HG02759 (cell line): ENCODE data around the gene NBPF20.
"Not testable (repeated sequence)": the region's sequence is repeated elsewhere in the genome, so short reads cannot be mapped to it uniquely, and the experiment has no call there.

ENCODE experiments used
- ATAC-seq: cut with Tn5 transposase; IDR thresholded peaks from one replicate; pipeline ENCODE4 v1.9.1; 2021; ENCODE audit warnings: mild to moderate bottlenecking, moderate library complexity; ENCODE audit not compliant: unreplicated experiment

The NBPF20 gene, protein sequence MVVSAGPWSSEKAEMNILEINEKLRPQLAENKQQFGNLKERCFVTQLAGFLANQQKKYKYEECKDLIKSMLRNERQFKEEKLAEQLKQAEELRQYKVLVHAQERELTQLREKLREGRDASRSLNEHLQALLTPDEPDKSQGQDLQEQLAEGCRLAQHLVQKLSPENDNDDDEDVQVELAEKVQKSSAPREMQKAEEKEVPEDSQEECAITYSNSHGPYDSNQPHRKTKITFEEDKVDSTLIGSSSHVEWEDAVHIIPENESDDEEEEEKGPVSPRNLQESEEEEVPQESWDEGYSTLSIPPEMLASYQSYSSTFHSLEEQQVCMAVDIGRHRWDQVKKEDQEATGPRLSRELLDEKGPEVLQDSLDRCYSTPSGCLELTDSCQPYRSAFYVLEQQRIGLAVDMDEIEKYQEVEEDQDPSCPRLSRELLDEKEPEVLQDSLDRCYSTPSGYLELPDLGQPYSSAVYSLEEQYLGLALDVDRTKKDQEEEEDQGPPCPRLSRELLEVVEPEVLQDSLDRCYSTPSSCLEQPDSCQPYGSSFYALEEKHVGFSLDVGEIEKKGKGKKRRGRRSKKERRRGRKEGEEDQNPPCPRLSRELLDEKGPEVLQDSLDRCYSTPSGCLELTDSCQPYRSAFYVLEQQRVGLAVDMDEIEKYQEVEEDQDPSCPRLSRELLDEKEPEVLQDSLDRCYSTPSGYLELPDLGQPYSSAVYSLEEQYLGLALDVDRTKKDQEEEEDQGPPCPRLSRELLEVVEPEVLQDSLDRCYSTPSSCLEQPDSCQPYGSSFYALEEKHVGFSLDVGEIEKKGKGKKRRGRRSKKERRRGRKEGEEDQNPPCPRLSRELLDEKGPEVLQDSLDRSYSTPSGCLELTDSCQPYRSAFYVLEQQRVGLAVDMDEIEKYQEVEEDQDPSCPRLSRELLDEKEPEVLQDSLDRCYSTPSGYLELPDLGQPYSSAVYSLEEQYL (N-terminal part only)

DNA sequence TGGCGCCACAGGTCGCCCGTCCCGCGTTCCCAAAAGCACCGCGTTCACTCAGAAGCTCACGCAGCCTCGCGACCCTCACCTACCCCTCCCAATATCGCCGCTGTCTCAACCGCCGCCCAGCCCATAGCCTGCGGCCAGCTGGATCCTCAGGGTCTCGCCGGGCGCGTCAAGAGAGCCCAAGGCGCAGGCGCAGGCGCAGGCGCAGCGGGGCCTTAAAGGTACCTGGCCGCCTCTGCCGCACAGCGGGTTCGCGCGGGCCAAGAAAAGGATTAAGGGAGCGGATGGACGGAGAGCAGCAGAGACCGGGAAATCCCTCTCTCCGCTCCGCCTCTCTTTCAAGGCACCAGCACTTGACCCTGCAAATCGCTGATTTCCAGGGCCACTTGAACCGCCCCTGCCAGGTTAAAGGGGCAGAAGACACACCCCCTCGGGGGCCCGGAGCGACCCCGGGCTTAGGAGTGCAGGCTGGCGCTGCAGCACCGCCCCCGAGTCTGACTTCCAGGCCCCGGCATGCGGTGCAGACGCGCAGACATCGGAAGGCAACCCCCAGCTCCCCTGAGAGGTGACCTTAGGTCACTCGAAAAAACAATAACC lies at the start of gene NBPF20:
Gene NBPF20 (minus strand): TSS at position 168 of the 594 bp plus-strand sequence. CDS start 20,331 bp downstream, outside the sequence.
- ATAC-seq: peak; percentile 99

DNA sequence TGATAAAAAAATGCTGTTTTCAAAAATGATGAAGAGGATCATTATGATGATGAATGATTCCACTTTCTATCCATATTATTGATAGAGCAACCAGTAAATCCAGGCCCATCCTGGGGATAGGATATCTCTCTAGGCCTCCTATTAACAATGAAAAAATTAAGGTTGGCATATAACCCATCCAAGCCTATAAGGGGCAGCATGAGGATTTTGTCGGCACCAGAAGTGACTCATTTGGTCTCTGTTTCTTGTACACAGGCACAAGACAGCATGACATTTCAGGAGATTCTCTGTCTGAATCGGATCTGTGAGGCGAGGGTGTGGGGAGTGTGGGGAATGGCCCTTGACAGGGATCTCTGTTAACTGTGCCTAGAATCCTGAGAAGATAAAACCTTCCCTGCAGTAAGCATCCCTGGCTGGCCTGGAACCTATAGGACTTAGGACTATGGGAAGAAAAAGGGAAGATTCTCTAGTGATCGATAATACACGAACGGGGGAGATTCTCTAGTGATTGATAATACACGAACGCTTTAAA lies 49.5 kb upstream of the NBPF20 start:
- not testable (repeated sequence) for ATAC-seq

DNA sequence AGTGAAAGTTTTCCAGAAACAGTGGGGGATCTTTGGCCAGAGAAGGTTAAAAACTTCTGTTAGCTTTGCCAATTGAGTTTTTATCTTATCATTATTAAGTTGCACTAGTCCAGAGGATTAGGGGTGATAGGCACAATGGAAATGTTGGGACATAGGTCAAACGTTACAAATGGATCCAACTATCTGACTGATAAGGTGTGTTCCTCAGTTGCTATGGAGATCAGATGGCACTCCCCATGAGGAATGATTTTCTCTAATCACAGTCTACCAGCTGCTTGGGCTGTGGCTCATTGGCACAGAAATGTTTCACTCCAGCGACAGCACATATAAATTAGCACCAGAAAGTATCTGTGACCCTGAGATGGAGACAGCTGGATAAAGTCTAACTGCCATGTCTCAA lies 47.3 kb upstream of the NBPF20 start:
- ATAC-seq: not testable (repeated sequence)

DNA sequence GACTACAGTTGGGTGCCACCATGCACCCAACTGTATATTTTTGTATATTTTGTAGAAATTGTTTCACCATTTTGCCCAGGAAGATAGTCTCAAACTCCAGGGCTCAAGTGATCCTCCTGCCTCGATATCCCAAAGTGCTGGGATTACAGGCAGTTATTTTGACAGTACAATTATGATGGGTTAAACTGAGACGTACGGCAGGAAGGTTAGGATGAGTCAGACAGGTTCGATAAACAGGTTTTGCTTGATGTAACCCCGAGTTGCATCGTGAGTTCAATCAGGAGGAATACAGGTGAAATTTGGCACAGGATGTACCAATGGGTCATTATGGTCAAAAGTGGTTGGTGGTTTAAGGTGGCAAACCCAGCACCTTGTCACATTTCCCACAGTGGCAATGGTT lies 46.0 kb upstream of the NBPF20 start:
- not testable (repeated sequence) for ATAC-seq

DNA sequence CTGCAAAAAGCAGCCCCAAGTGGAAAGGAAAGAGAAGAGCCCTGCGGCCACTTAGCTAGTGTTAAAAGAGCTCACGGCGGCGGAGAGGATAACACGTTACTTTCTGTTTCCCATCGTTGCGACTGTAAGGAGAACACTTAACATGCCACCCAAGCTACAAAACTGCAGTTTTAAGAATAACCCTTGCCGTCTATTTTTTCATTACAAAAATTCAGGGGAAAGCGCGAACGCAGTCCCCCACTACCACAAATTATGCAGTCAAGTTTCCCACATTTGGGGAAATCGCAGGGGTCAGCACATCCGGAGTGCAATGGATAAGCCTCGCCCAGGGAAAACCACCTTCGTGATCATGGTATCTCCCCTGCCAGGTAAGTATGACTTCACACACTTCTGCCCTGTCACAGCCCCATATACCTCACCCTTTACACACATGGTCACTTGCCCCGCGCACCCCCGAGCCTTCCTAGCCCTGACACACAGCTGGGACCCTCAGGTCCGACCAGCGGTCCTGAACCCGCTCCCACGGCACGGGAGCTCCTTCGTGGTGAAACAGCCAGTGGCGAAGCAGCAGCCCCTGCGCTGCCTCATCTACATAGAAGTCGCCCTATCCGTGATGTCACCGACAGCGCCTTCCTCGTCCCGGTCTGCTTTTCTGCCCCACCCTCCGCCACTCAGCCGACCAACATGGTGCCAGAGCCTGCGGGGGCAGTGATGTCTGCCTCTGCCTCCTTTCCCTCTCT lies 40.2 kb upstream of the NBPF20 start:
- ATAC-seq: peak; percentile 90

DNA sequence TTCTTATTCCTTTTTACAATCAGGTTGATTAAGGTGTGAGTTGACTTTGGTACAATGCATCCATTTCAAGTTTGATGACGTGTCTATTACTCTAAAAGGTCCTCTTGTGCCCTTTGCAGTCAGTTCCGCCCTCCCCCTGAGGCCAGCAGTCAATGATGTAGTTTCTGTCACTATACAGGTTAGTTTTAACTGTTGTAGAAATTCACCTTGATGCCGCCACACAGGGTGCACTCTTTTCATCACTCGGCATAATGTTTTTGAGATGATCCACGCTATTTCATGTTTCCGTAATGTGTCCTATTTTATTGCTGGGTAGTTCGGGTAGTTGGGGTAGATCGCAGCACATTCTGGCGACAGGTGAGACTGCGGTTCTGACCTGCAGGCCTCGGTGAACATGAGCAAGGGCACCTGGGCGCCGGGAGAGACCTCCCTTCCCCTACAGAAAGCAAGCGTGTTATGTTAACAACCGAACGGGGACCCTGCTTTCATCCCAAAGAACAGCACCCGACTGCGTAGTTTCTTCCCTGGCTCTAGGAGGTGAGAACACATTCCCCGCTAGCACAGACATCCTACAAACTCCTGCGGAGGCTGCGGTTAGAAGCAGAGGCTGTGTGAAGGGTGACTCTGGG lies 39.4 kb upstream of the NBPF20 start:
- ATAC-seq: not testable (repeated sequence)

DNA sequence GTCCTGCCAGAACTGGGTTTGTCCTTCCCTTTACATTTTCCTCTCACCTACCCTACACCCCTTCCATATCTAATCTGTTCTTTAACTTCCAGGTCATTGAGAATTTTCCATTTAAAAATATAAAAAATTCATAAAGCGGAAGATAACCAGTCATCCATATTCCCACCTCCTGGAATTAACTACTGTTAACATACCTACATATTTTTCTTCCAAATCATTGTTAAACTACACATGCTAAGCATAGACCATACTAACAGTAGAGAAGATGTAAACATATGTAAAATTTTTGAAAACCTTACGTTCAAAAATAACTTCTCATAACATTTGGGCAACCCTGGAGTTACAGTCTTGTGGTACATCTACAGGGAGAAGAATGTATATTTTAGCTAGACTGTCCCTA lies 38.6 kb upstream of the NBPF20 start:
- ATAC-seq: not testable (repeated sequence)

DNA sequence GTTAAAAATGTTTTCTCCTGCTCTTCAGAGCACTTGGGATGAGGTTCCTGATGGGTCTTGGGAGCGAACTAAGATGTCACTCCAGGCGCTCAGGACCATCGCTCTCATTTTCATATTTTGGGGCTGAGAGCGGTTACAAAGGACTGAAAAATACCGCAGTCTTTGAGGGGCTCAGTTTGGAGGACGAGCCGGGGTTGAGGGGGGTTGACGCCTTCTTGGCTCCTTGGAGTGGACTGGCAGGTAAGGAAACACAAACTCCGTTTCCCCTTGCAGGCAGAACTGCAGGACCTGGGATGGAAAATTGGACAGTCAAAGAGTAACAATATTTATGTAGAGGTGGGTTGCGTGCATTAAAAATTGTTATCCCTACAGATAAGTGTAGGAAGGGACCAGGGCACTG lies 35.3 kb upstream of the NBPF20 start:
- ATAC-seq: not testable (repeated sequence)

DNA sequence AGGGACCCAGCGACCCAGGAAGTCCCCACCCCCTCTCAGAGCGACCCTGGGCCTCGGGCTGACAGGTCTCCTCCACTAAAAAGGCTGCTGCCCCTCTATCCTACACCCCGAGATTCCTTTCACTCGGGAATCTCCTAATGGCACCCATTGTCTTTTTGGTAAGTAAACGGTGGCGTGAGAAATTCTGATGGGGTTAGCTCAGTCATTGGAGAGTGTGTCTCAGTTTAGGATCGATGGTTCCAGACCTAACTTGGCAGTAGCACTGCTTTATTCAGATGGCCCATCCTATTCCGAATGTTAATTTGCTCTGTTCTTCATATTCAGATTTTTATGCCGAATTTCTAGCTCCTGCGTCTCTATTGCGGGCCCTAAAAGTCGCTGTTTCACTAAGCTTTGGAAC lies 34.6 kb upstream of the NBPF20 start:
- not testable (repeated sequence) for ATAC-seq

DNA sequence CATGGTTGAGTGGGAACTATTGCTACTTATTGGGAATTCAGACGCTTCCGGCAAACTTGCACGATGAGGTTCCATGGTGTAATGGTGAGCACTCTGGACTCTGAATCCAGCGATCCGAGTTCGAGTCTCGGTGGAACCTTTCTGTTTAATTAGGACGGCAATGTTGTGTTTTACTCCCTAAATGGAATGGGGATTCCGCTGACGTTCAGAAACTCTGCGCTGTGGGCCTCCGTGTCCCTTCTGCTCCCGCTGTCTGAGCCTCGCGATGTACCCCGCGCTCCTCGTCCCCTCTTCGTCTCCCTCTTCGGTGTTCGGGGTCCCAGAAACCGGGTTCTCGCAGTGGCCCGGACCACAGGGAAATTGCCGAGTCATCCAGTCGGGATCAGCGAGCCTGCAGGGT lies 34.2 kb upstream of the NBPF20 start:
- ATAC-seq: not testable (repeated sequence)

DNA sequence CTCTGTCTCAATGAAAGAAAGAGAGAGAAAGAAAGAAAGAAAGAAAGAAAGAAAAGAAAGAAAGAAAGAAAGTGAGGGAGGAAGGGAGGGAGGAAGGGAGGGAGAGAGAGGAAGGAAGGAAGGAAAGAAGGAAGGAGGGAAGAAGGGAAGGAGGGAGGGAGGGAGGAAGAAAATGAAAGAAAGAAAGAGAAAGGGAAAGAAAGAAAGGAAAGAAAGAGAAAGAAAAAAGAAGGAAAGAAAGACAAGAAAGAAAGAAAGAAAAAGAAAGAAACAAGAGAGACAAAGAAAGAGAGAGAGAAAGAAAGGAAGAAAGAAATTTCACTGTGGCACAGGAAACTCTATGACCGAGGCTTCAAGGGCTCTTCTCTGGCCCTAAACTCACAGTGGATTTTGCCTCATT lies 33.7 kb upstream of the NBPF20 start:
- ATAC-seq: not testable (repeated sequence)

DNA sequence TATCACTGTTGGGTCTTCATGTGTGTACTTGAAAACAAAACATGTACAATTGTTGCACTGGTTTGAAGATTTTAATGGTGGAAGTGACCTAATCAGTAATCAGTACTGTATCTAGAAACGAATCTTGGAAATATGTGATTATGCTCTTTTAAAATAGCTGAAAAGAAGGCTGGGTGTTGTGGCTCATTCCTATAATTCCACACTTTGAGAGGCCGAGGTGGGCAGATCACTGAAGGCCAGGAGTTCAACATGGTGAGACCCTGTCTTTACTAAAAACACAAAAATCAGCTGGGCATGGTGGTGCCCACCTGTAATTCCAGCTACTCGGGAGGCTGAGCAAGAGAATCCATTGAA lies 29.4 kb upstream of the NBPF20 start:
- ATAC-seq: not testable (repeated sequence)

DNA sequence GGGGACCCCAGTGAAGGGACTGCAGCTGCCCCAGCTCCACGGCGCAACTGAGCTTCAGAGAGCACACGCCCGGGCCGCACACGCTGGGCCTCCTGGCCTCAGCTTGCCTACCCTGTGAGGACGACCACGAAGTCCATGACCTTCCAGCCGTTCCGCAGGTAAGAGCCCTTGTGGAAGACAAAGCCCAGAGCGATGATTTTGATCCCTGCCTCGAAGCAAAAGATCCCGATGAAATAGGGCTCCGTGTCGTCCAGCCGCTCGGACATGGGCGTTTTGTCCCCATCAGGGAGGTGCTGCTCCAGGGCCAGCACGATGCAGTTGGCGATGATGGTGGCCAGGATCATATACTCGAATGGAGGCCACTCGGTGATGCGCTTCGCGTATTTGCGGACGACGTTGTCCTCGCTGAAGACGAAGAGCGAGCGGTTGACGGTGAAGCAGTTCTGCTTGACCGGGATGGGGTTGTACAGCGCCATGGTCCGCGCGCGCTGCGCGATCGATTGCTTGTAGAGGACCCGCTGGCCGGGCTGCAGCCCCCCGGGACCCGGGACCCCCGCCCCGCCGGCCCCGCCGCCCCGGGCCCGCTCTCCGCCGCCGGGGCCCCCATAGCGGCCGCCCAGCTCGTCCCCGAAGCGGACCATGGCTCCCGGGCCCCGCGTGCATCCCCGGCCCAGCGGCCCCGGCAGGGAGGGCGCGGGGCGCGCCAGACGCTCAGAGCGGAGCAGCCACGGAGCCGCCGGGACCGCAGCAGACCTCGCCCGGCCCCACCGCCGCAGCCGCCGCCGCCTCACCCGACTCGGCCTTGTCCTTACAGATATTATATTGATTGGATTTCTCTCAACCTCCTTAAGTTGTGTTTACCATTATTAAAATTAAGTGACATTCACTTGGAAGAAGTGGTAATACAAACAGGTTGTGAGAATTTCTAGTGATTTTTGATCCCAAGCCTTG lies 28.7 kb upstream of the NBPF20 start:
- not testable (repeated sequence) for ATAC-seq

DNA sequence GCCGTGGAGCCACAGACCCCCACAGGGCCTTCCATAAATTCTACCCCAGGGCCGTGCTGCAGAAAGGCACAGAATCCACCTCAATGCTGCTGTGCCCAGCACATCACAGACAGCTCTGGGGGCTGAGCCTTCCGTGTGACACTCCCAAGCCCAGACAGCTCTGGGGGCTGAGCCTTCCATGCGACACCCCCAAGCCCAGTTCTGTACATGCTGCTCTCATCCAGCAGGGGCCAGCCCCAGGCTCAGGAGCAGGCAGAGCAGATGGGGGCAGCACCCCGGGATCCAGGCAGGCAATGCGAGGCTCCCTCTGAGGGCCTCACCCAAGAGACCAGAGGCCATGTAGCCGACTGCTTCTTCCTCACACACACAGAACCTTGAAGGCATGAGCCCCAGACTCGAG lies 27.1 kb upstream of the NBPF20 start:
- ATAC-seq: not testable (repeated sequence)

DNA sequence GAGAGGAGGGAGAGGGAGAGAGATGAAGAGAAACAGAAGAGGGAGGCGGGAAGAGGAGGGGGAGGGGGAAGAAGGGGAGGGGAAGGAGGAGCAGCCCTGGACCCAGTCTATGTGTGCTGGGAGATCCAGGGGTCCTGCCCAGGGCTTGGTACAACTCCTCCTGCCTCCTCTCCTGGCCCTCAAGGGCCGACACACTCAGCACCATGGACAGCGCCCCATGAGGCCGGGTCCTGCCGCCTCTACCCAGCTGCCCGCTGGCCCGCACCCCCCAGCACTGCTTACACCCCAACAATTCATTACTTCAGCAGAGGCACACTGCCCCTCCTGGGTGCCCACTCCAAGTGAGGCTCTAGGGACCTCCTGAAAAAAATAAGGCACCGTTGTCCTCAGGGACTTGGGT lies 26.5 kb upstream of the NBPF20 start:
- ATAC-seq: not testable (repeated sequence)

DNA sequence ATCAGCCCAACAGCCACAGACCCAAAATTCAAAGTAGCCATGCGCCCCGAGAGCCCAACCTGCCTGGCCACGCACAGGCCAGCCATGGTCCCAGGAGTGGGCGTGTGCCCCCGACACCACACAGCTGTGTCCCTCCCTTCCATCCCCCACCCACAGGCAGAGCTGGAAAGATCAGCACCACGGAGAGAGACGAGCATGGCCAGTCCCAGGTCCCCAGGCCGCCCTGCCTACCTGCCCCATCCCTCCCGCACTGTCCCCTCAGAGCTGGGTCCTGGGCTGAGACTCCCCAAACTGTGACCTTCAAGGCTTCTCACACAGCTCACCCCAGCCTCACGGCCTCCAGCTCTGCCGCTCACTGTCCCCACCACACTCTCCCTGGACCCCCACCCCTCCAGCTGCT lies 19.8 kb upstream of the NBPF20 start:
- not testable (repeated sequence) for ATAC-seq

DNA sequence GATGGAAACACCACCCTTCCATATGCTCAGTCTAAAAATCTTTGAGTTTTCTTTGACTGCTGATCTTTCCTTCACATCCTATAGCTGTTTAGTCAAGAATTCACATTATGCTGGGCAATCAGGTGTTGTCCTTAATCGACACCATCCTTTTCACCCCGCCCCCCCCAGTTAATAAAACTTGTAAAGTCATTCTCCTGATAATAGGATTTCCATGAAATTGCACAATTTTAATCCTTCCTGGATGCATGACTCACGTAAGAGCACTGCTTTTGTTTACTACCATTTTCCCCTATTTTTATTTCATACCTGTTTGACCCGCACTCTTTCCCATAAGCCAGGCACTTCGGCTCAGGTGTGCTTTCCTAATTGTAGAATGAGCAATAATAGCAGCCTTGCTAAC lies 16.9 kb upstream of the NBPF20 start:
- not testable (repeated sequence) for ATAC-seq

DNA sequence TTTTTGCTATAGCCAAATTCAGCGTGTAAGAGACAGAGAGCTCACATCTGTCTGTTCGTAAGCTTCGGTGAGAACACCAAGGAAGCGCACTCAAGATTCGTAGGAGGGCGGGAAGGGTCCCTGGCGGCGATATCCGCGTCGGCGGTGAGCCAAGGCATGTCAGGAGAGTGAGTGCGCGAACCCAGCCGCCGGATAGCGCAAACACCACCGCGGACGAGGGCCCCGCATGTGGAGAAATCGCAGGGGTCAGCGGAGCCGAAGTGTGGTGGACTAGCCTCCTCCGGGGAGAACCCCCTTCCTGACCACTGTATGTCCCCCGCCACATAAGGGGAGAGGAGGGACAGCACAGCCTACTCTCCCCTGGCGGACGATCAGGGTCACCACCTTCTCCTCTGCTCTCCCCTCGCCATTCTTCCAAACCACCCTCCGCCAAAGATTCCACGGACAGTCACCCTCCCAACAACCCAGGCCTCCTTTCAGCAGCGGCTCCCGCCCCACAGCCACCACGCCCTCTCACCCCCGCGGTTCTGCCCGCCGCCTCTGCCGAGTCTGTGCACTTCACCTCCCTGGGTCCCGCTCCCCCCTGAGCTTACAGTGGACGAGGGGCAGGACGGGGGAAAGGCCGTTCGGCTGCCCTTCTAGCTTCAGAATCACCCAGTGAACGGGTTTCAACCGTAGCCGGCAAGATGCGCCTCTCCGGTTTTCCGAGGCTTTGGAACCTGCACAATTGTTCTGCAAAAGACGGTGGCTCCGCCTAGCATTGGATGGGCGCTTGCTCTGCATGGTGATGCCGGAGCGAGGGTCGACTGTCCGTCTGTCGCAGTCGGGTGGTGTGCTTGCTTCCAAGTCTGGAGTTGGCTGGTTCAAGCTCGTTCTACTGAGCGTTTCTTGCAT lies 6.2 kb upstream of the NBPF20 start:
- ATAC-seq: not testable (repeated sequence)
